Endothelial cell of umbilical vein (primary cell): ENCODE measurements around the gene RAD51B.

Experiments
- CTCF ChIP-seq, 2 donors: IDR thresholded peaks; 1 replicate in 1 of 2; 2 replicates in 1 of 2; pipeline ENCODE4 v1.5.1; 2011; ENCODE audit warnings: low read length in 2 of 2, mild to moderate bottlenecking in 2 of 2, moderate library complexity in 2 of 2, control low read depth in 1 of 2, inconsistent platforms in 1 of 2, low read depth in 1 of 2; ENCODE audit not compliant: insufficient read depth in 1 of 2; ENCODE audit errors: extremely low read depth in 1 of 2
- EZH2 ChIP-seq: IDR thresholded peaks from 2 replicates; pipeline ENCODE4 v1.6.1; 2012; ENCODE audit warnings: borderline replicate concordance, low read depth, mild to moderate bottlenecking, moderate library complexity, low read length, inconsistent platforms; ENCODE audit not compliant: severe bottlenecking
- JUN ChIP-seq: IDR thresholded peaks from 2 replicates; pipeline ENCODE4 v1.6.1; 2011; ENCODE audit warnings: borderline replicate concordance, low read depth; ENCODE audit not compliant: insufficient read length, insufficient read depth
- MAX ChIP-seq: IDR thresholded peaks from 2 replicates; pipeline ENCODE4 v1.6.1; 2011; ENCODE audit not compliant: insufficient read depth, insufficient read length
- MYC ChIP-seq: IDR thresholded peaks from one replicate; pipeline ENCODE4 v1.6.1; 2011; ENCODE audit warnings: mild to moderate bottlenecking, low read depth, low read length
- POLR2A ChIP-seq: IDR thresholded peaks from 2 replicates; pipeline ENCODE4 v1.6.1; 2012; ENCODE audit warnings: low read depth, mild to moderate bottlenecking, control low read depth, low read length
- POLR2AphosphoS5 ChIP-seq: IDR thresholded peaks from 2 replicates; pipeline ENCODE4 v1.6.1; 2012; ENCODE audit warnings: low read depth, mild to moderate bottlenecking, control low read depth, low read length, moderate library complexity; ENCODE audit not compliant: insufficient read depth

GRCh38 chr14:68534276-68534675 lies 714.7 kb downstream of the RAD51B start:
- no peak for TF ChIP-seq POLR2A
- TF ChIP-seq MYC, result no peak
- TF ChIP-seq CTCF (IDR thresholded peaks at IDR 0.05; ENCODE audit: extremely low read depth in 1 of 2, insufficient read depth in 1 of 2, low read depth in 1 of 2, low read length in 2 of 2), result no peak
- no peak for TF ChIP-seq EZH2
- no peak for TF ChIP-seq JUN
- TF ChIP-seq POLR2AphosphoS5, result no peak
- TF ChIP-seq MAX, result no peak
